IMR-90 (cell line): ENCODE data around the gene ANKDD1B. TPM values are rescaled to one million over a fixed set of nuclear protein-coding genes. Genes with fewer than 3 reads are reported as not detected.

Experiments
- ATAC-seq: fragments of 200-7000 bp; cut with Tn5 transposase; 2 replicates; pipeline ENCODE4 v1.9.1; 2020; ENCODE audit warnings: low read depth, mild to moderate bottlenecking, moderate library complexity
- BruUV-seq: library from RNA; stranded (reverse); fragments of 400-500 nt; replicated peaks from 2 replicates; lab custom pipeline; 2021; lab: Mats Ljungman, UMichigan
- CTCF ChIA-PET: fragments of 300-600 bp; formaldehyde crosslinking; extraction: SDS; loops from one replicate; lab custom pipeline; 2021; ENCODE audit warnings: antibody characterized with exemption; lab: Yijun Ruan, JAX
- POLR2A ChIA-PET: fragments of 300-600 bp; sonication (Branson Sonifier 250); formaldehyde crosslinking; loops from one replicate; lab custom pipeline; 2022; ENCODE audit warnings: antibody characterized with exemption; ENCODE audit not compliant: unreplicated experiment; lab: Charles Lee
- DNase-seq: peaks from one replicate; pipeline ENCODE4 v3.0.0; 2013
- H2AFZ ChIP-seq: replicated peaks from 2 replicates; pipeline ENCODE3; 2013; ENCODE audit warnings: low read length, mild to moderate bottlenecking; ENCODE audit not compliant: poor library complexity
- H2AK5ac ChIP-seq: 2 replicates; pipeline ENCODE4 v1.6.1; 2013; ENCODE audit warnings: low read depth, low read length, inconsistent platforms
- H2AK9ac ChIP-seq: replicated peaks from 2 replicates; pipeline ENCODE3; 2013; ENCODE audit warnings: mild to moderate bottlenecking, low read depth, low read length, moderate library complexity; ENCODE audit not compliant: poor library complexity
- H2BK120ac ChIP-seq: 2 replicates; pipeline ENCODE4 v1.6.1; 2013; ENCODE audit warnings: low read depth, low read length, inconsistent platforms
- H2BK15ac ChIP-seq: 3 replicates; pipeline ENCODE4 v1.6.1; 2013; ENCODE audit warnings: low read depth, low read length, inconsistent platforms
- H2BK20ac ChIP-seq: 2 replicates; pipeline ENCODE4 v1.6.1; 2013; ENCODE audit warnings: low read depth, mild to moderate bottlenecking, inconsistent platforms, low read length, moderate library complexity
- H2BK5ac ChIP-seq: 2 replicates; pipeline ENCODE4 v1.6.1; 2013; ENCODE audit warnings: mild to moderate bottlenecking, low read depth, low read length, inconsistent platforms; ENCODE audit not compliant: poor library complexity, severe bottlenecking
- H3K14ac ChIP-seq: replicated peaks from 2 replicates; pipeline ENCODE4 v1.6.1; 2013; ENCODE audit warnings: low read depth, low read length, inconsistent platforms
- H3K18ac ChIP-seq: 2 replicates; pipeline ENCODE4 v1.6.1; 2013; ENCODE audit warnings: low read depth, low read length, control low read depth
- H3K23ac ChIP-seq: 2 replicates; pipeline ENCODE4 v1.6.1; 2013; ENCODE audit warnings: low read depth, low read length, inconsistent platforms
- H3K27ac ChIP-seq: 2 replicates; pipeline ENCODE4 v1.5.1; 2013; ENCODE audit warnings: mild to moderate bottlenecking, control low read depth, low read length; ENCODE audit not compliant: insufficient read depth
- H3K27me3 ChIP-seq: 2 replicates; pipeline ENCODE4 v1.6.1; 2013; ENCODE audit warnings: low read length; ENCODE audit not compliant: control insufficient read depth, insufficient read depth
- H3K36me3 ChIP-seq: 2 replicates; pipeline ENCODE4 v1.6.1; 2013; ENCODE audit warnings: low read length, mixed read lengths; ENCODE audit not compliant: control insufficient read depth, insufficient read depth
- H3K4ac ChIP-seq: 2 replicates; pipeline ENCODE4 v1.6.1; 2013; ENCODE audit warnings: low read depth, low read length, inconsistent platforms
- H3K4me1 ChIP-seq: 2 replicates; pipeline ENCODE4 v1.6.1; 2013; ENCODE audit warnings: low read length, mixed read lengths; ENCODE audit not compliant: control insufficient read depth, insufficient read depth
- H3K4me2 ChIP-seq: 2 replicates; pipeline ENCODE4 v1.6.1; 2013; ENCODE audit warnings: low read depth, mild to moderate bottlenecking, control low read depth, low read length, moderate library complexity
- H3K4me3 ChIP-seq: 2 replicates; pipeline ENCODE4 v1.5.1; 2013; ENCODE audit warnings: low read depth, mild to moderate bottlenecking, control low read depth, low read length, moderate library complexity; ENCODE audit not compliant: insufficient read depth
- H3K56ac ChIP-seq: 2 replicates; pipeline ENCODE4 v1.6.1; 2013; ENCODE audit warnings: low read length, inconsistent platforms; ENCODE audit not compliant: insufficient read depth; ENCODE audit errors: extremely low read depth
- H3K79me1 ChIP-seq, 2 experiments: 2 replicates each; pipeline ENCODE4 v1.6.1; 2013; ENCODE audit warnings: low read length in 2 of 2, inconsistent platforms in 1 of 2, low read depth in 1 of 2
- H3K9ac ChIP-seq: 2 replicates; pipeline ENCODE4 v1.6.1; 2013; ENCODE audit warnings: low read depth, low read length, control low read depth
- H3K9me1 ChIP-seq: 2 replicates; pipeline ENCODE4 v1.6.1; 2013; ENCODE audit warnings: low read length, inconsistent platforms; ENCODE audit not compliant: insufficient read depth
- H3K9me3 ChIP-seq: 2 replicates; pipeline ENCODE4 v1.6.1; 2013; ENCODE audit warnings: low read length; ENCODE audit not compliant: control insufficient read depth, insufficient read depth
- H4K20me1 ChIP-seq: 2 replicates; pipeline ENCODE4 v1.6.1; 2013; ENCODE audit warnings: low read length, inconsistent platforms; ENCODE audit not compliant: insufficient read depth
- H4K5ac ChIP-seq: 2 replicates; pipeline ENCODE4 v1.6.1; 2013; ENCODE audit warnings: mild to moderate bottlenecking, low read depth, low read length, control low read depth
- H4K8ac ChIP-seq, 2 experiments: 2 replicates each; pipeline ENCODE4 v1.6.1; 2013; ENCODE audit warnings: low read depth in 2 of 2, low read length in 2 of 2, control low read depth in 1 of 2, inconsistent platforms in 1 of 2
- H4K91ac ChIP-seq: 2 replicates; pipeline ENCODE4 v1.6.1; 2013; ENCODE audit warnings: low read depth, low read length, inconsistent platforms; ENCODE audit not compliant: insufficient read depth
- NFE2L2 ChIP-seq: fragments of 150-350 bp; IDR thresholded peaks from 2 replicates; pipeline ENCODE4 v1.6.1; 2016; ENCODE audit warnings: low read depth, mild to moderate bottlenecking, low read length
- RCOR1 ChIP-seq: IDR thresholded peaks from 2 replicates; pipeline ENCODE4 v1.6.1; 2012; ENCODE audit warnings: mild to moderate bottlenecking, low read length, improper control_type of control experiment; ENCODE audit not compliant: insufficient replicate concordance
- WGBS, 2 experiments: methylation state at CpG; one replicate each; pipeline versions ENCODE4 v1.1.5 to v1.1.7; 2013; ENCODE audit warnings: missing lambda C conversion rate in 2 of 2; ENCODE audit not compliant: insufficient read length in 1 of 2; ENCODE audit errors: extremely low coverage in 2 of 2; 5-methylcytosine and 5-hydroxymethylcytosine counted together
- dilution Hi-C: fragments of 300-500 bp; cut with HindIII; formaldehyde crosslinking; loops from one replicate; pipeline ENCODE4 v1.14.3; 2018; ENCODE audit warnings: low sequenced_read_pairs; ENCODE audit not compliant: unreplicated experiment
- in situ Hi-C: fragments of 300-500 bp; cut with MboI; formaldehyde crosslinking; loops from 3 replicates; pipeline ENCODE4 v1.14.3; 2019; ENCODE audit warnings: low sequenced_read_pairs, inconsistent platforms, mixed read lengths
- intact Hi-C: fragments of 100-400 bp; cut with micrococcal nuclease; formaldehyde crosslinking; loops from 2 replicates; pipeline ENCODE4 v1.10.0; 2022
- polyA plus RNA-seq, 3 experiments: library from polyadenylated mRNA; depleted of rRNA; stranded (reverse); fragments of >200 nt; gene quantifications; 2 replicates each; pipeline ENCODE4 v1.2.3, GENCODE V29; 2012; ENCODE audit warnings: low replicate concordance in 1 of 3
- total RNA-seq: library from RNA; depleted of rRNA; stranded (reverse); fragments of >200 nt; gene quantifications from 2 replicates; pipeline ENCODE4 v1.2.3, GENCODE V29; 2012

Gene ANKDD1B
- total and polyA plus RNA-seq, 2 of the 4 experiments (the other 2 are of a cell fraction): 0.24 TPM; not detected in 1

- H2BK15ac ChIP-seq: no peak overlapping the region
- DNase-seq (peak; percentile 18), ATAC-seq (no peak)
- H3K23ac ChIP-seq: no peak overlapping the region
- H4K8ac ChIP-seq: no peak overlapping the region
- peaks cover 2% of the 10 kb centered on the region; the same call in 1 of the 2 replicates for H3K4me1 ChIP-seq
- H3K4me2 ChIP-seq: no peak overlapping the region
- ChIA-PET POLR2A (no interaction called here), CTCF (no interaction called here)
- 69% methylated on average over 2 of the region's 4 CpGs; no CpG with 5 or more reads in 1 of the 2 experiments for WGBS, 2 experiments
- 0 out of 2 replicates have a peak overlapping the region, but pooled peaks have one; percentile 6 for H2BK20ac ChIP-seq
- no peak overlapping the region for H2BK120ac ChIP-seq
- peaks cover 2% of the 10 kb centered on the region; the same call in 1 of the 2 replicates for H3K9me1 ChIP-seq
- no peaks in the 10 kb centered on the region for H3K9me3 ChIP-seq
- H3K79me1 ChIP-seq: no peaks in the 10 kb centered on the region
- no peak overlapping the region for H3K18ac ChIP-seq
- no peak overlapping the region for H2AFZ ChIP-seq
- TF ChIP-seq NFE2L2 (no peak), RCOR1 (no peak)
- no peak overlapping the region for H3K4ac ChIP-seq
- no peak overlapping the region for H2BK5ac ChIP-seq
- H3K9ac ChIP-seq: no peak overlapping the region
- H3K56ac ChIP-seq: no peak overlapping the region
- no TSS peak for BruUV-seq
- H4K20me1 ChIP-seq: no peaks in the 10 kb centered on the region
- H4K5ac ChIP-seq: no peak overlapping the region
- H3K27ac ChIP-seq: no peak overlapping the region
- no peak overlapping the region for H3K4me3 ChIP-seq
- no peak overlapping the region for H3K14ac ChIP-seq
- H3K36me3 ChIP-seq: no peaks in the 10 kb centered on the region
- dilution Hi-C loops: no loop called here
- in situ Hi-C loops: no loop called here
- H2AK9ac ChIP-seq: no peak overlapping the region
- H2AK5ac ChIP-seq: no peak overlapping the region
- no peak overlapping the region for H4K91ac ChIP-seq
- no peaks in the 10 kb centered on the region for H3K27me3 ChIP-seq
- intact Hi-C loops: no loop called here
Measured at GRCh38 chr5:75622564-75622963, 11.3 kb downstream of the ANKDD1B start.
